Embryonic facial prominence (tissue), 1 donor: ENCODE measurements around the gene SAMD4B.
"Not testable (repeated sequence)": the region's sequence is repeated elsewhere in the genome, so short reads cannot be mapped to it uniquely, and the experiment has no call there.

ENCODE experiments used
- DNase-seq: peaks from one replicate; pipeline ENCODE4 v3.0.0-alpha.2; 2016; ENCODE audit errors: extremely low spot score

Gene SAMD4B

DNA sequence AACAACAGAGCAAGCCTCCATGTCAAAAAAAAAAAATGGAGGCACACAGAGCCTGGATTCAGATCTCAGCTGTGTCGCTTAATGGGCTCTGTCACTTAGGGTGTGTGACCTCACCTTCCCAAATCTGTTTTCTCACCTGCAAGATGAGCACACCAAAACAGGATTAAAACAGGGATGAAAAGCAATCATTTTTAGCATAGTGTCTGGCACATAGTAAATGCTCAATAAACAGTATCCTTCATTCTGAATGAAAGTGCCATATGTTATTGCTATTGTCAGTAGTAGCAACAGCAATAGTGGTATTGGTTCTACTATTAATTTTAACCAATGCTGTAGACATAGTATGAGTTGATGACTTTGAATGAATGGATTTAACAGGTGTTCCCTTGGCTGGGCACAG is 23.3 kb downstream of the SAMD4B start:
- no peak for DNase-seq

DNA sequence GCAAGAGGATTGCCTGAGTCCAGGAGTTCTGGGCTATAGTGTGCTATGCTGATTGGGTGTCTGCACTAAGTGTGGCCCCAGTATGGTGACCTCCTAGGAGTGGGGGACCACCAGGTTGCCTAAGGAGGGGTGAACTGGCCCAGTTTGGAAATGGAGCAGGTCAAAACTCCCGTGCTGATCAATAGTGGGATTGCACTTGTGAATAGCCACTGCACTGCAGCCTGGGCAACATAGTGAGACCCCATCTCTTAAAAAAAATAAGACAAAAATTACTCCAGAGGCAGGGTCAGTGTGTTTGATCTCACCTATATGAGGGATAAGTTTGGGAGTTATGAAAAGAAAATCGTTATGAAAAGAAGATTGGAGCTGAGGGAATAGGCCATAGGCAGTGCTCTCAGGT is 27.0 kb downstream of the SAMD4B start:
- no peak for DNase-seq

DNA sequence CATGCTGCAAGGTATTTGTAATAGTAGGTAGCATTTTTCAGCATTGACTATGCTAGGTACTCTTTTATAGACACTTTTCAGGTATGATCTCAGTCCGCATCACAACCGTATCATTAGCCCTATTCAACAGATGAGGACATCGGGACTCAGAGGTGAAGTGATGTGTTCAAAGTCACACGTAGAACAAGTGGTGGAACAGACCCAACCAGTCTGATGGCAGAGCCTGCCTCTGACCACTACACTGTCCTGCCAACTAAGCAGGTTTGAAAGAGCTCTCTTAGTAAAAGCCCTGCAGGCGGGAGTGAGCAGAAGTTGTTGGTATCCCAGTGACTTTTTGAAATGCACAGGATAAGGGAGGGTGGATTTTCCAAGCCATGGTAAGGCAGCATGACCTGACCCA is 28.5 kb downstream of the SAMD4B start:
- DNase-seq = no peak

- DNase-seq = no peak
Observed at GRCh38 chr19:39372047-39372802, 30.0 kb downstream of the SAMD4B start.

GRCh38 chr19:39372941-39373340 is 30.7 kb downstream of the SAMD4B start:
- DNase-seq = no peak

- no peak for DNase-seq
Observed at GRCh38 chr19:39375929-39376328, 33.7 kb downstream of the SAMD4B start.

DNA sequence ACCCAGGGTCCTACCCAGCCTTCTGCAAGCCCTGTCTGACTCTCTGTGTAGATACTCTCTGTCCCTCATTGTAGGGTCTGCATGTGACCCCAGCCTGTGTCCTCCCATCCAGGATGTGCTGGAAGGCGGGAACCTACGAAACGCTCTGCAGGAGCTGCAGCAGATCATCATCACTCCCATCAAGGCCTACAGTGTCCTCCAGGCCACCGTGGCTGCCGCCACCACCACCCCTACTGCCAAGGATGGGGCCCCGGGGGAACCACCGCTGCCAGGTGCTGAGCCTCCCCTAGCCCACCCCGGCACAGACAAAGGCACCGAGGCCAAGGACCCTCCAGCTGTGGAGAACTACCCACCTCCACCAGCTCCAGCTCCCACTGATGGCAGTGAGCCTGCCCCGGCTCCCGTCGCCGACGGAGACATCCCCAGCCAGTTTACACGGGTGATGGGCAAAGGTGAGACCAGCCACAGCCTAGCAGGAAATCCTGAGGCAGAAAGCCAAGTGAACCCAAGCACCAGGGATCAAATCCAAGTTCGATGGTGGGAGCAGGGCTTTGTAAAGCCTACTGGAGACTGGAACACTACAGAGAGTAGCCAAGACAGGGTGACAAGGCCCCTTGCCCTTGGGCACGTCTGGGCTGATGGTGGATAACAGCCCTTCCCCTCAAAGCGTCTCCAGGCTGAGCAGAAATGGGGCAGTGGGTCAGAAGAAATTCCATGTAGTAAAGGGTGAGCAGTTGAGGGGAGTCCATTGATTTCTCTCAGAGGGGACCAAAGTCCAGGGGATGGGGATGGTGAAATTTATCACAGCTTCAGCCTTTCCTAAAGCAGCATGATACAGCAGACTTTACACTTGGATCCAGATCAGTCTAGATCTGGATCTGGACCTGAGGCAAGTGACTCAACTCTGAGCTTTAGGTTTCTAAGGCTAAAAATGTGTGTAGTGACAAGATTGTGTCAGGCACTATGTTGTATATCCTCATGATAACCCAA is 35.4 kb downstream of the SAMD4B start:
- no peak for DNase-seq

DNA sequence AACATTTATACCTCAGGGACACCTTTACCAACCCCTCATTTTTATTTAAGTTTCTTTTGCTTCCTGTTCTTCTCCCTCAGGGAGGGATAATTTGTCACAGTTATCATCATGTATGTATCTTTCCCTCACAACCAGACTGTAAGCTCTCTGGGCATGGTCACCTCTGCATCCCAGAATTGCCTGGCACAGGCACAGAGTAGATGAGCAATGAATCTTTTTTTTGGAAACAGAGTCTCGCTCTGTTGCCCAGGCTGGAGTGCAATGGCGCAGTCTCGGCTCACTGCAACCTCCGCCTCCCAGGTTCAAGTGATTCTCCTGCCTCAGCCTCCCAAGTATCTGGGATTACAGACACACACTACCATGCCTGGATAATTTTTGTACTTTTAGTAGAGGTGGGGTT is 37.1 kb downstream of the SAMD4B start:
- DNase-seq = not testable (repeated sequence)

DNA sequence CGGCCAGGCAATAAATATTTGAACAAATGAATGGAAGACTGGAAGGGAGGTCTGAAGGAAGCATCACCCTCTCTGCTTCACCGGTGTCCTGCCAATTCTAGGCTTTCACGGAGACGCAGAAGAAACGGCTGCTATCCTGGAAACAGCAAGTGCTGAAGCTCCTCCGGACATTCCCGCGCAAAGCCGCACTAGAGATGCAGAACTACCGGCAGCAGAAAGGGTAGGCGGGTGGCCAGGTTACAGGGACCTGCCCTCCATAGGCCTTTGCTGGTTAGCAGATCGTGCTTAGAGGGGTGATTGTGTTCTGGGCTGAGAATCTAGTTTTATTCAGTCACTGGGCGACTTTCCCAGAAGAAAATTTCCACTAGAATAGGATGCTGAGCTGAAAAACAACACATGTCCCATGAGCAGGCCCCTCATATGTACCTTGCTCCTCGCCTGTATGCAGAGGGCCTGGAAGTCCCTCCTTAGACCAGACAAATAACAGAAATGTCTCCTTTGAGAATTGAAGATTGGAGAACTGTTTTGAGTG is 37.7 kb downstream of the SAMD4B start:
- DNase-seq = no peak

DNA sequence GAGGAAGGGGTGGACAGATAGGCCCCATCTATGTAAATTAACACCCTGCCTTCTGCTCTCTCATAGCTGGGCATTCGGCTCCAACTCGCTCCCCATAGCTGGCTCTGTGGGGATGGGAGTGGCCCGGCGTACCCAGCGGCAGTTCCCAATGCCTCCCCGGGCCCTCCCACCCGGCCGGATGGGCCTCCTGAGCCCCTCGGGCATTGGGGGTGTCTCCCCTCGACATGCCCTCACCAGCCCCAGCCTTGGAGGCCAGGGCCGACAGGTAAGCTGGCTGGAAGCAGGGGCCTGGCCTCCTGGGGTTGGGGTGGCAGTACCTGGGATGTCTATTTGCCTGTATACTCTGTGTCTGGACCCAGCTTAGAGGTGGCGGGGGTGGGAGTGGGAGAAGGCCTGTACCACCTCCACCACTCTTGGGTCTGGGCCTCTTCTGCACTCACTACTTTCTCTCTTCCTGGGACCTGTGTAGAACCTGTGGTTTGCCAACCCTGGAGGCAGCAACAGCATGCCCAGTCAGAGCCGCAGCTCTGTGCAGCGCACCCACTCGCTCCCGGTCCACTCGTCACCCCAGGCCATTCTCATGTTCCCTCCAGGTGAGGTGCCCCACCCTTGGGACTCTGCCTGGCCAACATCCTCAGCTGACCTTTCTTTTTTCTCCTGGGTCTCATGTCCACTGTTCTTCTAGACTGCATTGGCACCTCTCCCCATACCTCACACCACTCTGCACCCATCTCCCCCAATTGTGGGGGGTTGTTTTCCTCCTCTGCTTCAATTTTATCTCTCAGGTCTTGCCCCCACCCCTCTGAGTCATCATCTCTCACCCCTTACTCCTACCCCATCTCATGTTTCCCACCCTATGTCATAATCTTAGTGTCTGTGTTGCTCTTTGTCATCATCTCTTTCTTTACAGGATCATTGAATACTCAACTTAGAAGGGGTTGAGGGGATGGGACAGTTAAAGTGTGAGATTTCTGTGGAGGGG is 38.6 kb downstream of the SAMD4B start:
- DNase-seq = no peak

DNA sequence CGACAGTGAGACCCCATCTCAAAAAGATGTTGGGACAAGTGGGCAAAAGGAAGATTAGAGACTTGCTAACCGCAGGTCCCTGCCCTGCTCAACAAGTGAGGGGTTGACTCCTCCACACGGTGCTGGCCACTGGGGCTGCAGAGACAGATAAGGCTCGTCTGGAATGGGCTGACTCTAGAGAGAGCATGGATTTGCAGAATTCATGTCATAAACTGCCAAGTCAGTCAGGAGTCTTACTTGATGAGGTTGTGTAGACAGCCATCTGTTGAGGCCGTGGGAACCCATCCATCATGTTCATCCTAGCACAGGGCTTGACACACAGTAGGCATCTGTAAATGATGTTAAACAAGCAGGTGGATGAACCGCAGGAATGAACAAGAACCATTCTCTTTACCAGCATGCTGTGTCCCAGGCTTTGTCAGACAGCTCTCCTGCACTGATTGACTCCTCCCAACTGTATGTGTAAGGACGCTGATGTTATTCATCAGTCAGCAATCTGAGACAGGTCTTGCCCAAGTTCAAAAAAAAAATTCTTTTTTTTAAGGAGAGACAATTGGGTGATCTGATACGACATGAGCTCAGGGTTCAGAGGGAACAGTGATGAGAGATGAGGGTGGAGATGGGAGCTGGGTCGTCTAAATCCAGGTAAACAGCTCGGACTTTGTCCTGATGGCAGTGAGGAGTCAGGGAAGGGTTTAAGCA is 39.8 kb downstream of the SAMD4B start:
- no peak for DNase-seq

- DNase-seq = no peak
Observed at GRCh38 chr19:39382991-39383828, 41.0 kb downstream of the SAMD4B start.

GRCh38 chr19:39384839-39385568 is 42.8 kb downstream of the SAMD4B start:
- no peak for DNase-seq

GRCh38 chr19:39385629-39386411 is 43.6 kb downstream of the SAMD4B start:
- no peak for DNase-seq

DNA sequence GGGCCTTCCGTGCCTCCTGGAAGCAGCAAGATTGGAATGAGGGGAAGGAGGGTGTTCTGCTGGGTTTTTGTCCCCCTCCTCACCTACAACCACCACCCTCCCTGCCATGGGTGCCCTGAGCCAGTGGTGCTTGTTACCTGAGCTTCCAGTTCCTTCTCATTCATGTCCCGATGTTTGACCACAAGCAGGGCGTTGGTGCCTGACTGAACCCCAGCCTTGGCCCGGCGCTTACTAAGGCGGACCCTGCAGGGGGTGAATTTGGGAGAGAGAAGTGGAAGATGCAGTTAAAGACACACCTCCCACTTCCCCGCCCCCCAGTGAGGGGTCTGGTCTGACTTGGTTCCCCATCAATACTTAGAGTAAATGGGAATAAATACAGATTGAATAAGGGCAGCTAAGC is 44.3 kb downstream of the SAMD4B start:
- no peak for DNase-seq

DNA sequence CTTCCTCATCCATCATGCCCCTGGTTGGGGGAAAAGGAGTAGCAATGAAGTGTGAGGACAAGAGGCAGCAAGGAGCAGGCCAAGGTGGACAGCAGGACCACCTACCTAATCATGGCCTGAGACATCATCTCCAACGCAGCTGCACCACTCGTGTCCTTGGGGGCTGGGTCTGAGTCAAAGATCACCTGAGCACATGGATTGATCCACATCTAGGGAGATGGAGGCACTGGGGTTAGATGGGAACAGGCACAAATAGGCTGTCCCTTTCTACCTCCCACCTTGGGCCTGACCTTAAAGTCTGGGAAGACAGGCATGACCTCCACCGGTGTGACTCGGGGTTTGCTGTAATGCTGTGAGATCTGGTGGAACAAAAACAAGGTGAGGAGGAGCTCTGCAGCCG is 46.4 kb downstream of the SAMD4B start:
- no peak for DNase-seq

- no peak for DNase-seq
Observed at GRCh38 chr19:39389631-39390414, 47.6 kb downstream of the SAMD4B start.

GRCh38 chr19:39390451-39390750 is 48.2 kb downstream of the SAMD4B start:
- DNase-seq = no peak
